Stimulated activated CD8-positive, alpha-beta memory T cell treated with anti-CD3 and anti-CD28 coated beads, Interleukin-15, amount 100 ng/mL, for 4 hours (primary cell): ENCODE measurements around the gene CCDC57.
"Not testable (repeated sequence)": the region's sequence is repeated elsewhere in the genome, so short reads cannot be mapped to it uniquely, and the experiment has no call there.

Experiments used
- DNase-seq, 2 donors: peaks; one replicate each; pipeline ENCODE4 v3.0.0-alpha.2; 2020; ENCODE audit warnings: low read depth in 2 of 2

Gene CCDC57

GRCh38 chr17:82204831-82205719, 7.6 kb downstream of the CCDC57 start:
- no peak for DNase-seq

- DNase-seq, result no peak
These were observed 8.7 kb downstream of the CCDC57 start for GRCh38 chr17:82203920-82204319.

DNA sequence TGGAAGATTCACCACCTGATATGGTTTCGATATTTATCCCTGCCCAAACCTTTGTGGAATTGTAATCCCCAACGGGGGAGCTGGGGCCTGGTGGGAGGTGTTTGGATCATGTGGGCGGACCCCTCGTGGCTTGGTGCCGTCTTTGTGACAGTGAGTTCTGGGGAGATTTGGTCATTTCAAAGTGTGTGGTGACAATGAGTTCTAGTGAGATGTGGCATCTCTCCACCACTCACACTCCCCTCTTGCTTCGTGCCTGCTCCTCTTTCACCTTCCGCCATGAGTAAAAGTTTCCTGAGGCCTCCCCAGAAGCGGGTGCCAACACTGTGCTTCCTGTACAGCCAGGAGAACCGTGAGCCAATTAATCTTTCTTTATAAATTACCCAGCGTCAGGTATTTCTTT, 9.7 kb downstream of the CCDC57 start:
- DNase-seq, result no peak

DNA sequence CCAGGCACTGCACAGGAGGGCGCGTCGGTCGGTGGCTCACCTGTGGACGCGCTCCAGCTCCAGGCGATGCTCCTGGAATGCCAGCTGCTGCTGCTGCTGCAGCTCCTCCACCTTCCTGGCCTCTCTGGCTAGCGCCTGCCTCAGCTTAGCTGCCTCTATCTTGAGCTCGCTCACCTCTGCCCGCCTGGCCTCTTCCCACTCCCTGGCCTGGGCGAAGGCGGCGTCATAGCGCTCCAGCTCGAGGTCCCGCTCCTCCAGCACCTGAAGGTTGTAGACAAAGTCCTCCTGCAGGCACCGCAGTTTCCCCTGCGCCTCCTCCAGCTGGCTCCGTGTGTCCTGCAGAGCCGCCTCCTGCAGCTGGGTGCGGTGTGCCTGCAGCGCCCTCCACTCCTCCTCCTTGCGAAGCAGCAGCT, 11.1 kb downstream of the CCDC57 start:
- DNase-seq, result no peak

- DNase-seq, result peak in 1 of 2 donors; percentile 51
These were observed 11.7 kb downstream of the CCDC57 start for GRCh38 chr17:82200743-82201497.

DNA sequence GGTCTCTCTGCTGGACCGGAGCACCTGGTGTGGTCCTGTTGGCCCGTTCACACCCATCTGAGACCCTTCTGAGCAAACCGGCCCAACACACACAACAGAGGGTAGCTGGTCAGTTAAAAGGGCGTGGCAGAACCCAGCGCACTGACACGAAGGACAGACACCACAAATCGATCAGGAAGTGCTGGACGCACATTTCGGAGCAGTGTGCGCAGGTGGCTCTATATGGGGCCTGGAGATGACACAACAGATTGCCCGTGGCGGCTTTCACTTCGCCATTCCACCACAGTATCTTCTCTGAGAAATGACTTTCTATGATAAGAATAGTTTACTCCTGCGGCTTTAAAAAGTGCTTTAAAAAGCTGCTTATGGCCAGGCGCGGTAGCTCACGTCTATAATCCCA, 12.5 kb downstream of the CCDC57 start:
- no peak for DNase-seq

- DNase-seq, result no peak
These were observed 13.1 kb downstream of the CCDC57 start for GRCh38 chr17:82199496-82199895.

- DNase-seq, result no peak
These were observed 14.6 kb downstream of the CCDC57 start for GRCh38 chr17:82198092-82198491.

DNA sequence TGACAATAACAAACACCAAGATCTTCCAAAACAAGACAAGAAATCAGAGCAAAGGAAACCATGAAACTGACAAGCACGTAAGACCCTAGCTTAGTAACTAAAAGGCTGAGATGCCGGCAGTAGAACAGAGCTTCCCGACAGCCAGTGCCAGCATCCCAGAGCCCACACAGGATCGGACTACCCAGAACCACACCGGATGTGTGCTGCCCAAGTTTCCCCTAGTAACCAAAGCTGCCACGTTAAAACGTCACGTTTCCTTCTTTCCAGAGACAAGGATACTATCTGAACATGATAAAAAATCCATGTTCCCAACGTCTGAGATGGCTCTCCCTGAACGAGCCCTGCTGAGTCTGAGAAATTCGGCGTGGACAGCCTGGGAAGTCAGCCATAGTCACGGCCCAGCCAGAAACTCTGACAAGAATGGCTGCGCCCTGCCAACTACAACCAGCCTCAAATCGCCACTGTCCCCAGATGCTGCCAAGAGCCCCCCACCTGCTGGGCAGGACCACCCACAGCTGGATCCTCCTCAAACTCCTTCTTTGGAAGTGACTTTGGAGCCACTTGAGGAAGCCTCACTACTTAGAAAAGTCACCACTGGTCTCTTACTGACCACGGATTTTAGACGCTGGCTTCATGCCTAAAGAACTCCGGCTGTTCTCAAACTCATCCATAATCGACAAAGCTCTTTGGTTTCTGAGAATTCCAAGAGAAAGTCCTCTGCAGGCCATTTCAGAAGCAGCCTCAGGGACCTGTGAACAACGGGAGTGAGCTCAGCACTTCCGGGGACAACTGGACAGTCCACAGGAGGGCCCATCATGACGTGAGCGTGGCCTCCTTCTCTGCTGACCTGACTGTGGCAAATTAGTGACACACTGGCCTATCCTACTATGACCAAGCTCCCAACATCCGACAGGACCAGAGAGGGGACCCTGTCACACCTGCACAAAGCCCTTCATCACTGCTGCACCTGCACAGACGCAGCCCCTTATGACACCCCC, 16.7 kb downstream of the CCDC57 start:
- DNase-seq, result no peak

GRCh38 chr17:82194765-82195164, 17.9 kb downstream of the CCDC57 start:
- DNase-seq, result no peak

DNA sequence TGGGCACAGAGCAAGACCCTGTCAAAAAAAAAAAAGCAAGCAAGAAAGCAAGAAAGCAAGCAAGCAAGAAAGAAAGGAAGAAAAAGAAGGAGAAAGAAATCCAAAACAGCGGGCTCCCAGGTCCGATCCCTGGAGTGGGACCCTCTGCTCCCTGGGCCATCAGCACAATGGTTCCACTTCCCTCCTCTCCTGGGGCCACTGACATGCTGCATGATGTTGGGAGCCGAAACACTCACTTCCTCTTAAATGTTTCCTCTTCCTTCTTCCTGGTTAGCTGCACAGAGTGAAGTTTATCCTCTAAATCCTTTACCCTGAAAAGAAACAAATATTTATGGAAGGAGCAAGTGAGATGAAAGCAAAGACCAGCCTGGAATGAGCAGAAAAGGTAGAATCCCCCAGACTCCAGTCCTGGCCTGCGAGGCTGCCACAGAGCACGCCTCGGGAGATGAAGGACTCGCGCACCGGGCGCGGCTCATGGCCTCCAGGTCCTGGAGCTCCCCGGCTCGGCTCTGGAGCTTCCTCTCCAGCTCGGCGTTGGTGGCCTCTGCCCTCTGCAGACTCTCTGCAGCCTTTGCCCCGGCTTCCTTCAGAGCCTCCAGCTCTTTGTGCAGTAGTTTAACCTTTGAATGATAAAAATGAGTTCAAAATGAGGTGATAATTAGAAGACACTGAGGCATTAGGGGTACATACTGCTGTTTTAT, 19.0 kb downstream of the CCDC57 start:
- DNase-seq, result no peak

- DNase-seq, result not testable (repeated sequence)
These were observed 19.6 kb downstream of the CCDC57 start for GRCh38 chr17:82193050-82193449.

DNA sequence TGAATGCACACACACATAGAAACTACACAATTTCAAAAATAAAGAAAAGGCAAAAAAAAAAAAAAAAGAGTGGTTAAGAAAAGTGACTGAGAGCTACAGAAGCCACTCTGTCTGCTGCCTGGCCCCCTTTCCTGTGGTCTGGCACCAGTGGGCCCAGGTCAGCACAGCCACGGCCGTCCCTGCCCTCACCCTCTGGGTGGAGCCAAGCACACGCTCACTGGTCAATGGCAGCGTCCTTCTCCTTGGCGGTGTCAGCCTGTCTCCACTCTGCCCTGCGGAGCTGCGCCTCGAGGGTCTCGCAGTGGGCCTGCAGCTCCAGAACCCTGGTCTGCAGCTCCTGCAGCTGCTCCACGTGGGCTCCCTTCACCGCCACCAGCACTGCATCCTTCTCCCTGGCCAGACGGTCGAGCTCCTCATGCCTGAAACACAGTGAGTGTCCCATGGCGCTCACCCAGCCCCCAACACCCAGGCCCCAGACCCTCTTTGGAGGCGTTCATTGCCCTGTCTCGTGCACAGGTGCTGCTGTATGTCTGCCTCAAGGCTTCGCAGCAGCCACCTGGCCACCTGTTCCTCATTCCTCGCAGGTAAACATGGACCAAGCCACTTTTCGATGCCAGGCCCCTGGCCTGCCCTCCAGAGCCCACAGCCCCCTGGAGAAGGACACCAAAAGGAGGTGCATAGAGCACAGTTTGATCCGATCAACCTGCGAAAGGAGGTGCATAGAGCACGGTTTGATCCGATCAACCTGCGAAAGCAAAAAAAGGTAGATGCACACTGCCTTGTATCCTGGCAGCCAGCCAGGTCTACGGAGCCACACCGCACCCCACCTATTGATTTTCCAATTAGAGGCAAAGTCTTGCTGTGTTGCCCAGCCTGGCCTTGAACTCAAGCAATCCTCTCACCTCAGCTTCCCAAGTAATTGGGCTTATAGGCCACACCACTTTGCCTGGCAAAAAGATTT, 24.4 kb downstream of the CCDC57 start:
- no peak for DNase-seq

- no peak for DNase-seq
These were observed 25.1 kb downstream of the CCDC57 start for GRCh38 chr17:82187500-82187899.

DNA sequence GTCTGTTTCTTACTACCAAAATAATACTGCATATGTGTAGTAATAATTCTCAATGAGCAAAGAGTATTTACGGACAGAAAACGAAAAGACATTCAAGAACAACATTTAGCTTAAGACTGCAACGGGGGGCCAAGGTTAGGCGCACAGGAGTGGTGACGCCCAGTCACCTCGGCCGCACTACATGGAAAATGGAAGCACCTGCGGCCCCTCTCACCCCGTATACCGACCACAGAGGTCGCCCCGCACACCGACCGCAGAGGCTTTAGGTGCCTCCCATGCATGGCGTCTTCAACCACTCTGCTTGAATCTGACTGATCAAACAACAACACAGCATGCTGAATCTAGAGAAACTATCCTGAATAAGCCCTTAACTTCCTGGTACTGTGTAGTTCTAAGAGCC, 26.4 kb downstream of the CCDC57 start:
- no peak for DNase-seq

- DNase-seq, result no peak
These were observed 27.9 kb downstream of the CCDC57 start for GRCh38 chr17:82184761-82185160.

GRCh38 chr17:82180776-82181528, 31.7 kb downstream of the CCDC57 start:
- DNase-seq, result no peak

- no peak for DNase-seq
These were observed 32.6 kb downstream of the CCDC57 start for GRCh38 chr17:82179946-82180475.

DNA sequence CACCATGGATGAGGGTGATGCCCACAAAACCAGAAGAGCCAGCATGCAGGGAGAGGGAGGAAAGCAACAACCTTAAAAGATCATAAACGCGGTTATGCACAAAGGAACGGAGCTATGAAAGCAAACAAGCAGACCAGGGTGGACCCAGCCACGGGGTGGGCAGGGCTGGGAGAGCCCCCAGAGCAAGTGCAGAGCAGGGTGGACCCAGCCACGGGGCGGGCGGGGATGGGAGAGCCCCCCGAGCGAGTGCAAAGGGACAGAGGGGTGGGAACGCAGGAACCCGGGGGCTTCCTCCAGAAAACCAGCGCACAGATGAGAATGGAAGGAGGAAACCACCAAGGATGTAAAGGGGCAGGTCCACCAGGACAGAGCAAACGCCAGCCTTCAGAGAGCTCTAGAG, 33.2 kb downstream of the CCDC57 start:
- no peak for DNase-seq
